GM12865 (cell line): ENCODE results near the gene CDRT4.
A peak's percentile ranks its signal among the peaks of the same experiment; 100 is the strongest.
"Not testable (repeated sequence)": the region's sequence is repeated elsewhere in the genome, so short reads cannot be mapped to it uniquely, and the experiment has no call there.

Source experiments
- DNase-seq: peaks from one replicate; pipeline ENCODE4 v3.0.0; 2010; ENCODE audit warnings: low read depth
- H3K4me3 ChIP-seq: 2 replicates; pipeline ENCODE4 v1.5.1; 2011; ENCODE audit warnings: mild to moderate bottlenecking, low read depth, low read length, control low read depth
- TF ChIP-seq, protein P1 (sequence below): IDR thresholded peaks from 2 replicates; pipeline ENCODE4 v1.5.1; 2011; ENCODE audit warnings: low read length, control low read depth, low read depth, inconsistent platforms; ENCODE audit not compliant: insufficient read depth; ENCODE audit errors: missing control alignments

The CDRT4 gene

DNA sequence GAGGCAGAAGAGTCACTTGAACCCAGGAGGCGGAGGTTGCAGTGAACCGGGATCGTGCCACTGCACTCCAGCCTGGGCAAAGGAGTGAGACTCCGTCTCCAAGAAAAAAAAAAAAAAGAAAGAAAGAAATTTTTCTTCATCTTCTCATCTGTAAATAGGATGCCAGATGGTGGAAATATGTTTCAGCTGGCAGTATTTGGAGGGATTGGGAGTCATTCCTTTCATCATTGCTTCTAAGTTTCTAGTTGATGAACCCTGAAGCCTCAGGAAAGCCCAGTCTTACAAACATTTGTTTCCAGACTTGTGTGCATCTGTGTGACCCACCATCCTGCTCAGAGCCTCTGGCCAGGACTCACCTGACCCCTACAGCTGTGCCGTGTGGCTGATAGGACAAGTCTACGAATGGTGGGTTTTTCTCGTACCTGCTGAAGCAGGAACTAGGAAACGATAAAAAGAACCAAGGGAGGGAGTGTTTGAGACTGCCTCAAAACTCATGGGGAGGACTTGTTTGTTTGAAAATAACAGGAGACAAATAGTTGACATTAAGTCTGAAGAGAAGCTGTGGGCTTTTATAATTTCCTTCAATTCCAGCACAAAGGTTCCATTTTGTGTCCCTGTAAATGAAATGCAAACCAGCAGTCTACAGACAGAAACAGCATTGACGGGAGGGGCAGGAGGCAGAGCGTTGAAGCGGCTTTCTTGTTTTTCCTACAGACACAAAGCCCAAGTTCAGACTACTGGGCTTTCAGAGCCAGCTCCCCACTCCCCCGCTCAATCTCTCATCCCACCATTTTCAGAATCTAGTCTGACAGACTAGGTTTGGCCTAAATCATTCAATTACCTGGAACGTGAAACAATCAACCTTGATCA, 24.9 kb downstream of the CDRT4 start:
- H3K4me3 ChIP-seq = no peak overlapping the region
- no peak for DNase-seq
- TF ChIP-seq, protein P1, sequence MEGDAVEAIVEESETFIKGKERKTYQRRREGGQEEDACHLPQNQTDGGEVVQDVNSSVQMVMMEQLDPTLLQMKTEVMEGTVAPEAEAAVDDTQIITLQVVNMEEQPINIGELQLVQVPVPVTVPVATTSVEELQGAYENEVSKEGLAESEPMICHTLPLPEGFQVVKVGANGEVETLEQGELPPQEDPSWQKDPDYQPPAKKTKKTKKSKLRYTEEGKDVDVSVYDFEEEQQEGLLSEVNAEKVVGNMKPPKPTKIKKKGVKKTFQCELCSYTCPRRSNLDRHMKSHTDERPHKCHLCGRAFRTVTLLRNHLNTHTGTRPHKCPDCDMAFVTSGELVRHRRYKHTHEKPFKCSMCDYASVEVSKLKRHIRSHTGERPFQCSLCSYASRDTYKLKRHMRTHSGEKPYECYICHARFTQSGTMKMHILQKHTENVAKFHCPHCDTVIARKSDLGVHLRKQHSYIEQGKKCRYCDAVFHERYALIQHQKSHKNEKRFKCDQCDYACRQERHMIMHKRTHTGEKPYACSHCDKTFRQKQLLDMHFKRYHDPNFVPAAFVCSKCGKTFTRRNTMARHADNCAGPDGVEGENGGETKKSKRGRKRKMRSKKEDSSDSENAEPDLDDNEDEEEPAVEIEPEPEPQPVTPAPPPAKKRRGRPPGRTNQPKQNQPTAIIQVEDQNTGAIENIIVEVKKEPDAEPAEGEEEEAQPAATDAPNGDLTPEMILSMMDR = no peak

GRCh38 chr17:15441315-15441714, 26.1 kb downstream of the CDRT4 start:
- DNase-seq = no peak
- TF ChIP-seq, protein P1 = no peak
- H3K4me3 ChIP-seq = no peak overlapping the region

GRCh38 chr17:15440347-15440746, 27.1 kb downstream of the CDRT4 start:
- DNase-seq = no peak
- TF ChIP-seq, protein P1 = no peak

DNA sequence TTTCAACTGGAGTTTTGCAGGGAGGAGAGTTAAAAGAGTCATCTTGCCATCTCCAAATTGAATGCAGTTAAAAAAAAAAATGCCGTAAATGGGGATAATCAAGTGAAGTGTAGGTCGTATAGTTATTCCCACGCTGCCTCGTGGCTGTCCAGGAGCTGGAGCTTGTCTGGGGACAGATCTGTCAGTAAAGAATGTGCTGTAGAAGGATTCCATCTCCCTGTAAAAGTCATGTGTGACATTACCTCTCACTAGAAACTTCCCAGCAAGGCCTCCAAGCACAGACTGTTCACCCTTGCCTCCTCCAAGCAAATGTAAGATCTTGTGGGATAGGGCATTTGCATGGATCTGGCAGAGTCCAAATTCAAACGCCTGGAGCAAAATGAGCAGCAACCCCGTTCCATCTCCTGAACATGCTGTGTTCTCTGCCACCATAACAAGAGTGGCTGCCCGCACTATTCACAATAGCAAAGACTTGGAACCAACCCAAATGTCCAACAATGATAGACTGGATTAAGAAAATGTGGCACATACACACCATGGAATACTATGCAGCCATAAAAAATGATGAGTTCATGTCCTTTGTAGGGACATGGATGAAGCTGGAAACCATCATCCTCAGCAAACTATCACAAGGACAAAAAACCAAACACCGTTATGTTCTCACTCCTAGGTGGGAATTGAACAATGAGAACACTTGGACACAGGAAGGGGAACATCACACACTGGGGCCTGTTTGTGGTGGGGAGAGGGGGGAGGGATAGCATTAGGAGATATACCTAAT, 28.0 kb downstream of the CDRT4 start:
- not testable (repeated sequence) for DNase-seq, H3K4me3 ChIP-seq

More at GRCh38 chr17:15440347-15440746, 27.1 kb downstream of the CDRT4 start:
- no peak overlapping the region for H3K4me3 ChIP-seq

DNA sequence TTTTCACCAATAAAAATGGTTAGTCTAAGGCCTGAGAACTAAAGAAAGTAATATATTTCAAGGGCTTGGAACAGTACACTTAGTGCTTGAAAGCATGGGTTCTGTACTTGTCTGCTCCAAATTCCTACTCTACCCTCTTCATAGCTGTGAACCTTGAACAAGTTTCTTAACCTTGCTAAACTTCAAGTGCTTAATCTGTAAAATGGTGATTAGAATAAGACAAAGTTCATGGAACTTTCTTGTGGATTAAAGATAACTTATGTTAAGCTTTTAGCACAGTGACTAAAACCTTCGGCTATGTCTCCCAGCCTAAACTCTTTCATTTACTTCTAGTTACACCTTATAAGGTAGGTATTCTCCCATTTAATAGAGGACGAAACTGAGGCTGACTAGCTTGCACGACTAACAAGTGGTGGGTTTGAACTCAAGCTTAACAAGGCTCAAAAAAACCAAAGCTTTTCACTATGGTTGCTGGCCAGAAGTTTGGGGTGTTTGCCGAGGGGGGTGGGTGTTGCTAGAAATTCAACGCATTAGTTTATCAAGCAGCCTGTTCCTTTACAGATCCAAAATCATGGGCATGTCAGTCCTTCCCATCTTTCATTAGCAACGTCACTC, 28.8 kb downstream of the CDRT4 start:
- DNase-seq = no peak
- no peak overlapping the region for H3K4me3 ChIP-seq
- TF ChIP-seq, protein P1 = no peak

GRCh38 chr17:15437303-15437635, 30.2 kb downstream of the CDRT4 start:
- H3K4me3 ChIP-seq = no peak overlapping the region
- DNase-seq = no peak
- TF ChIP-seq, protein P1 = no peak

GRCh38 chr17:15436473-15437302, 30.7 kb downstream of the CDRT4 start:
- no peak overlapping the region for H3K4me3 ChIP-seq
- TF ChIP-seq, protein P1 = no peak
- DNase-seq = peak; percentile 2
